K562 (cell line): Measurements from ENCODE around the gene CCDC116. TPM values are rescaled to one million over a fixed set of nuclear protein-coding genes. Genes with fewer than 3 reads are reported as not detected.

Experiments
- BRCA1 ChIP-seq, 2 experiments: fragments of 450-650 bp in 1 of 2; sonication (generic) in 1 of 2; formaldehyde crosslinking in 1 of 2; IDR thresholded peaks; 2 replicates each; pipeline versions ENCODE4 v1.5.0 to v1.6.1; 2017 to 2020; ENCODE audit warnings: mild to moderate bottlenecking in 1 of 2, missing genetic modification reagents in 1 of 2
- CBX3 ChIP-seq, 2 experiments: IDR thresholded peaks; 1 replicate in 1 of 2; 2 replicates in 1 of 2; pipeline ENCODE4 v1.6.1; 2012; ENCODE audit warnings: inconsistent platforms in 2 of 2, low read length in 2 of 2, borderline replicate concordance in 1 of 2, control low read depth in 1 of 2
- CHD4 ChIP-seq: fragments of 200-600 bp; sonication (generic); IDR thresholded peaks from 3 replicates; pipeline ENCODE4 v1.6.1; 2012; ENCODE audit warnings: low read depth, mild to moderate bottlenecking, mixed read lengths, low read length, inconsistent platforms; ENCODE audit not compliant: insufficient read depth, insufficient replicate concordance, poor library complexity, severe bottlenecking
- GATAD2A ChIP-seq: fragments of 450-650 bp; IDR thresholded peaks from 2 replicates; pipeline ENCODE4 v1.6.1; 2017
- MED1 ChIP-seq: sonication (generic); formaldehyde crosslinking; IDR thresholded peaks from 2 replicates; pipeline ENCODE4 v1.8.1; 2023; ENCODE audit warnings: missing genetic modification reagents, borderline replicate concordance
- MYNN ChIP-seq, 2 experiments: sonication (generic); formaldehyde crosslinking in 1 of 2; IDR thresholded peaks; 2 replicates each; pipeline versions ENCODE4 v1.5.0 to v1.6.1; 2016 to 2020; ENCODE audit warnings: antibody characterized with exemption in 1 of 2, missing genetic modification reagents in 1 of 2
- NEUROD1 ChIP-seq: fragments of 150-350 bp; IDR thresholded peaks from 2 replicates; pipeline ENCODE4 v1.6.1; 2014; ENCODE audit warnings: borderline replicate concordance, low read length, low read depth; ENCODE audit not compliant: partially characterized antibody
- PHF21A ChIP-seq: fragments of 450-650 bp; IDR thresholded peaks from 2 replicates; pipeline ENCODE4 v1.6.1; 2017; ENCODE audit warnings: low read depth, borderline replicate concordance
- PTTG1 ChIP-seq: fragments of 450-650 bp; IDR thresholded peaks from 2 replicates; pipeline ENCODE4 v1.6.1; 2016; ENCODE audit warnings: low read depth, mild to moderate bottlenecking, missing genetic modification characterization, missing compliant biosample characterization
- RBM17 ChIP-seq: fragments of 200-400 bp; formaldehyde crosslinking; IDR thresholded peaks from 2 replicates; pipeline ENCODE4 v1.6.1; 2017; ENCODE audit warnings: low read depth, mild to moderate bottlenecking, low read length, borderline replicate concordance
- SLC30A9 ChIP-seq: fragments of 250-450 bp; sonication (Bioruptor Pico); IDR thresholded peaks from 2 replicates; pipeline ENCODE4 v1.8.0; 2022; ENCODE audit warnings: mild to moderate bottlenecking, moderate library complexity
- SMARCA5 ChIP-seq: fragments of 450-650 bp; IDR thresholded peaks from 2 replicates; pipeline ENCODE4 v1.6.1; 2016
- SMARCC2 ChIP-seq: fragments of 450-650 bp; IDR thresholded peaks from 2 replicates; pipeline ENCODE4 v1.6.1; 2017; ENCODE audit warnings: antibody characterized with exemption, moderate library complexity, mild to moderate bottlenecking, low read depth
- STAT5B ChIP-seq: fragments of 250-450 bp; sonication (Bioruptor Pico); IDR thresholded peaks from 2 replicates; pipeline ENCODE4 v1.8.0; 2021; ENCODE audit warnings: mild to moderate bottlenecking, inconsistent platforms
- XRCC5 ChIP-seq: fragments of 200-400 bp; formaldehyde crosslinking; IDR thresholded peaks from 2 replicates; pipeline ENCODE4 v1.6.1; 2017; ENCODE audit warnings: low read depth, mild to moderate bottlenecking, low read length
- ZBTB1 ChIP-seq: sonication (generic); formaldehyde crosslinking; IDR thresholded peaks from 2 replicates; pipeline ENCODE4 v1.8.1; 2023; ENCODE audit warnings: missing genetic modification reagents, low read depth, mild to moderate bottlenecking, borderline replicate concordance
- ZC3H8 ChIP-seq: fragments of 450-650 bp; IDR thresholded peaks from 2 replicates; pipeline ENCODE4 v1.6.1; 2017
- ZNF354B ChIP-seq: fragments of 250-450 bp; sonication (Bioruptor Pico); IDR thresholded peaks from 2 replicates; pipeline ENCODE4 v1.4.0; 2020
- polyA plus RNA-seq, 8 experiments: library from polyadenylated mRNA; depleted of rRNA in 4 of 8; stranded (reverse) in 5 of 8; unstranded in 3 of 8; fragments of >200 nt; fragmentation: Nextera tagmentation in 2 of 8; fragmentation: Illumina TruSeq in 1 of 8; extraction: Ambion mirVana in 2 of 8; extraction: Trizol in 1 of 8; gene quantifications; 2 replicates each; pipeline versions ENCODE4 v1.2.1 to v1.2.3, GENCODE V29; 2011 to 2014; ENCODE audit warnings: inconsistent platforms in 1 of 8, missing spikeins in 1 of 8
- total RNA-seq, 7 experiments: library from RNA; depleted of rRNA in 6 of 7; stranded (reverse); fragments of >200 nt in 6 of 7; fragmentation: Illumina TruSeq in 2 of 7; extraction: Trizol in 2 of 7; gene quantifications; 2 replicates each; pipeline versions ENCODE4 v1.2.1 to v1.2.3, GENCODE V29; 2011 to 2021; ENCODE audit warnings: low replicate concordance in 1 of 7
- TF ChIP-seq, protein P1 (sequence below): fragments of 250-450 bp; sonication (Bioruptor Pico); IDR thresholded peaks from 2 replicates; pipeline ENCODE4 v1.6.1; 2021; ENCODE audit warnings: mild to moderate bottlenecking
- TF ChIP-seq, protein P2 (sequence below): fragments of 450-650 bp; IDR thresholded peaks from 2 replicates; pipeline ENCODE4 v1.6.1; 2018; ENCODE audit warnings: mild to moderate bottlenecking, low read depth; ENCODE audit not compliant: partially characterized antibody
- TF ChIP-seq, protein P3 (sequence below): fragments of 250-450 bp; sonication (Bioruptor Pico); IDR thresholded peaks from 2 replicates; pipeline ENCODE4 v1.4.0; 2020; ENCODE audit warnings: borderline replicate concordance
- TF ChIP-seq, protein P4 (sequence below): fragments of 450-650 bp; IDR thresholded peaks from 2 replicates; pipeline ENCODE4 v1.6.1; 2016; ENCODE audit warnings: borderline replicate concordance
- TF ChIP-seq, protein P5 (sequence below): fragments of 450-650 bp; formaldehyde crosslinking; conservative IDR thresholded peaks from 2 replicates; pipeline ENCODE4 v1.4.0; 2022; ENCODE audit warnings: mild to moderate bottlenecking, missing genetic modification characterization

Gene CCDC116
- total and polyA plus RNA-seq, 9 of the 15 experiments (the other 6 are each of a cell fraction or from before 2014, with no cell fraction given), result 1.6 to 11.3 (median 4.7) TPM

DNA sequence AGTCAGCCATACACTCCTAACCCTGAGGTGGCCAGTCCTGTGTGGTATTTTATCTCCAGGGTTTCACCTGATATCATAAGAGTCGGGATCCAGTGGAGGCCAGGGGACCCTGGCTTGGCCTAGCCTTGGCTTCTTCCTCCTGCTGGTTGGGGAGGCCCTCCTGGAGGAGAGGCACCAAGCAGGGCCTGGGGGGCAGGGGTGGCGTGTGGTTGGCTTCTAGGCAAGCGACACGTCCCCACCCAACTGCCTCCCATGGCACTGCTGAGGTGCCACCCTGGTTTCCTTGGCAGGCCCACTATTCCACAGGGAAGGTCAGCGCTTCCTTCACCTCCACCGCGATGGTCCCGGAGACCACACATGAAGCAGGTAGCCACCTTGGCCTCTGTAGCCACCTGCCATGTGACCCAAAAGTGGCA lies 53.6 kb downstream of the CCDC116 start (continued):
- TF ChIP-seq, protein P1, sequence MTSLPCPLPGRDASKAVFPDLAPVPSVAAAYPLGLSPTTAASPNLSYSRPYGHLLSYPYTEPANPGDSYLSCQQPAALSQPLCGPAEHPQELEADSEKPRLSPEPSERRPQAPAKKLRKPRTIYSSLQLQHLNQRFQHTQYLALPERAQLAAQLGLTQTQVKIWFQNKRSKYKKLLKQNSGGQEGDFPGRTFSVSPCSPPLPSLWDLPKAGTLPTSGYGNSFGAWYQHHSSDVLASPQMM (CRISPR knock-in tag), result no peak
- TF ChIP-seq ZC3H8 (no peak), STAT5B (CRISPR knock-in tag) (no peak), CHD4 (no peak), MYNN (IDR thresholded peaks at IDR 0.05) (peak; percentile 6; the same call in 1 of the 2 replicates), MYNN (CRISPR knock-in tag; IDR thresholded peaks at IDR 0.05) (no peak), ZNF354B (no peak), SMARCA5 (no peak), GATAD2A (no peak), CBX3 (IDR thresholded peaks at IDR 0.05; ENCODE audit: borderline replicate concordance in 1 of 2, low read length in 2 of 2) (no peak), BRCA1 (IDR thresholded peaks at IDR 0.05) (no peak), BRCA1 (CRISPR knock-in tag; IDR thresholded peaks at IDR 0.05) (no peak), PTTG1 (tag) (no peak), NEUROD1 (no peak), SMARCC2 (no peak), ZBTB1 (CRISPR knock-in tag) (peak; percentile 45; the same call in 1 of the 2 replicates), SLC30A9 (CRISPR knock-in tag) (no peak), PHF21A (no peak), RBM17 (no peak), MED1 (no peak), XRCC5 (no peak)
- TF ChIP-seq, protein P2, sequence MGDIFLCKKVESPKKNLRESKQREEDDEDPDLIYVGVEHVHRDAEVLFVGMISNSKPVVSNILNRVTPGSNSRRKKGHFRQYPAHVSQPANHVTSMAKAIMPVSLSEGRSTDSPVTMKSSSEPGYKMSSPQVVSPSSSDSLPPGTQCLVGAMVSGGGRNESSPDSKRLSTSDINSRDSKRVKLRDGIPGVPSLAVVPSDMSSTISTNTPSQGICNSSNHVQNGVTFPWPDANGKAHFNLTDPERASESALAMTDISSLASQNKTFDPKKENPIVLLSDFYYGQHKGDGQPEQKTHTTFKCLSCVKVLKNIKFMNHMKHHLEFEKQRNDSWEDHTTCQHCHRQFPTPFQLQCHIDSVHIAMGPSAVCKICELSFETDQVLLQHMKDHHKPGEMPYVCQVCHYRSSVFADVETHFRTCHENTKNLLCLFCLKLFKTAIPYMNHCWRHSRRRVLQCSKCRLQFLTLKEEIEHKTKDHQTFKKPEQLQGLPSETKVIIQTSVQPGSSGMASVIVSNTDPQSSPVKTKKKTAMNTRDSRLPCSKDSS, result no peak
- TF ChIP-seq, protein P3, sequence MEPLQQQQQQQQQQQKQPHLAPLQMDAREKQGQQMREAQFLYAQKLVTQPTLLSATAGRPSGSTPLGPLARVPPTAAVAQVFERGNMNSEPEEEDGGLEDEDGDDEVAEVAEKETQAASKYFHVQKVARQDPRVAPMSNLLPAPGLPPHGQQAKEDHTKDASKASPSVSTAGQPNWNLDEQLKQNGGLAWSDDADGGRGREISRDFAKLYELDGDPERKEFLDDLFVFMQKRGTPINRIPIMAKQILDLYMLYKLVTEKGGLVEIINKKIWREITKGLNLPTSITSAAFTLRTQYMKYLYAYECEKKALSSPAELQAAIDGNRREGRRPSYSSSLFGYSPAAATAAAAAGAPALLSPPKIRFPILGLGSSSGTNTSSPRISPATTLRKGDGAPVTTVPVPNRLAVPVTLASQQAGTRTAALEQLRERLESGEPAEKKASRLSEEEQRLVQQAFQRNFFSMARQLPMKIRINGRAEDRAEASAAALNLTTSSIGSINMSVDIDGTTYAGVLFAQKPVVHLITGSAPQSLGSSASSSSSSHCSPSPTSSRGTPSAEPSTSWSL (CRISPR knock-in tag), result no peak
- TF ChIP-seq, protein P4, sequence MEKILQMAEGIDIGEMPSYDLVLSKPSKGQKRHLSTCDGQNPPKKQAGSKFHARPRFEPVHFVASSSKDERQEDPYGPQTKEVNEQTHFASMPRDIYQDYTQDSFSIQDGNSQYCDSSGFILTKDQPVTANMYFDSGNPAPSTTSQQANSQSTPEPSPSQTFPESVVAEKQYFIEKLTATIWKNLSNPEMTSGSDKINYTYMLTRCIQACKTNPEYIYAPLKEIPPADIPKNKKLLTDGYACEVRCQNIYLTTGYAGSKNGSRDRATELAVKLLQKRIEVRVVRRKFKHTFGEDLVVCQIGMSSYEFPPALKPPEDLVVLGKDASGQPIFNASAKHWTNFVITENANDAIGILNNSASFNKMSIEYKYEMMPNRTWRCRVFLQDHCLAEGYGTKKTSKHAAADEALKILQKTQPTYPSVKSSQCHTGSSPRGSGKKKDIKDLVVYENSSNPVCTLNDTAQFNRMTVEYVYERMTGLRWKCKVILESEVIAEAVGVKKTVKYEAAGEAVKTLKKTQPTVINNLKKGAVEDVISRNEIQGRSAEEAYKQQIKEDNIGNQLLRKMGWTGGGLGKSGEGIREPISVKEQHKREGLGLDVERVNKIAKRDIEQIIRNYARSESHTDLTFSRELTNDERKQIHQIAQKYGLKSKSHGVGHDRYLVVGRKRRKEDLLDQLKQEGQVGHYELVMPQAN, result no peak
- TF ChIP-seq, protein P5, sequence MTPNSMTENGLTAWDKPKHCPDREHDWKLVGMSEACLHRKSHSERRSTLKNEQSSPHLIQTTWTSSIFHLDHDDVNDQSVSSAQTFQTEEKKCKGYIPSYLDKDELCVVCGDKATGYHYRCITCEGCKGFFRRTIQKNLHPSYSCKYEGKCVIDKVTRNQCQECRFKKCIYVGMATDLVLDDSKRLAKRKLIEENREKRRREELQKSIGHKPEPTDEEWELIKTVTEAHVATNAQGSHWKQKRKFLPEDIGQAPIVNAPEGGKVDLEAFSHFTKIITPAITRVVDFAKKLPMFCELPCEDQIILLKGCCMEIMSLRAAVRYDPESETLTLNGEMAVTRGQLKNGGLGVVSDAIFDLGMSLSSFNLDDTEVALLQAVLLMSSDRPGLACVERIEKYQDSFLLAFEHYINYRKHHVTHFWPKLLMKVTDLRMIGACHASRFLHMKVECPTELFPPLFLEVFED (CRISPR knock-in tag), result no peak
